C4-2B (cell line): Measurements from ENCODE around the gene EFEMP1.

Experiments used
- H3K27ac ChIP-seq: fragments of 450-650 bp; 2 replicates; pipeline ENCODE4 v1.5.1; 2017
- ZFX ChIP-seq: fragments of 450-650 bp; IDR thresholded peaks from 2 replicates; pipeline ENCODE4 v1.6.1; 2017
- TF ChIP-seq, protein P1 (sequence below): fragments of 450-650 bp; conservative IDR thresholded peaks from 2 replicates; pipeline ENCODE4 v1.5.1; 2017; ENCODE audit warnings: mild to moderate bottlenecking

EFEMP1 gene

DNA sequence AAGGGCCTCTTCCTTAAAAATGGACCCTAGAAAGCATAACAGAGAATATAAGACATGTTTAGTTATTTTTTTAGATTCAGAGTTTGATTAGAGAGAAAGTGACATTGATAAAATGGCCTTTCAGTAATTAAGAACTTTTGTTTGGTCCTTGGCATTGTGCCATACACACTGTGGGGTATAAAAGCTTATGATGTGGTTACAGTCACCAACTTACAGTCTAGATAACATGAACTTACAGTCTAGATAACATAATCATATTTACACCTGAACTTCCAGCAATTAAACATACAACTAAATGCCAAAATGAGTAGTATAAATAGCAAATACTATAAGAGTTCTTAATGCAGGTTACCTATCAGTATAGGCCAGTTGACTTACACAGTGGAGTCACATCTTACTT lies 25.6 kb upstream of the EFEMP1 start:
- H3K27ac ChIP-seq, result no peak overlapping the region
- no peak for TF ChIP-seq ZFX
- TF ChIP-seq, protein P1, sequence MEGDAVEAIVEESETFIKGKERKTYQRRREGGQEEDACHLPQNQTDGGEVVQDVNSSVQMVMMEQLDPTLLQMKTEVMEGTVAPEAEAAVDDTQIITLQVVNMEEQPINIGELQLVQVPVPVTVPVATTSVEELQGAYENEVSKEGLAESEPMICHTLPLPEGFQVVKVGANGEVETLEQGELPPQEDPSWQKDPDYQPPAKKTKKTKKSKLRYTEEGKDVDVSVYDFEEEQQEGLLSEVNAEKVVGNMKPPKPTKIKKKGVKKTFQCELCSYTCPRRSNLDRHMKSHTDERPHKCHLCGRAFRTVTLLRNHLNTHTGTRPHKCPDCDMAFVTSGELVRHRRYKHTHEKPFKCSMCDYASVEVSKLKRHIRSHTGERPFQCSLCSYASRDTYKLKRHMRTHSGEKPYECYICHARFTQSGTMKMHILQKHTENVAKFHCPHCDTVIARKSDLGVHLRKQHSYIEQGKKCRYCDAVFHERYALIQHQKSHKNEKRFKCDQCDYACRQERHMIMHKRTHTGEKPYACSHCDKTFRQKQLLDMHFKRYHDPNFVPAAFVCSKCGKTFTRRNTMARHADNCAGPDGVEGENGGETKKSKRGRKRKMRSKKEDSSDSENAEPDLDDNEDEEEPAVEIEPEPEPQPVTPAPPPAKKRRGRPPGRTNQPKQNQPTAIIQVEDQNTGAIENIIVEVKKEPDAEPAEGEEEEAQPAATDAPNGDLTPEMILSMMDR, result no peak

DNA sequence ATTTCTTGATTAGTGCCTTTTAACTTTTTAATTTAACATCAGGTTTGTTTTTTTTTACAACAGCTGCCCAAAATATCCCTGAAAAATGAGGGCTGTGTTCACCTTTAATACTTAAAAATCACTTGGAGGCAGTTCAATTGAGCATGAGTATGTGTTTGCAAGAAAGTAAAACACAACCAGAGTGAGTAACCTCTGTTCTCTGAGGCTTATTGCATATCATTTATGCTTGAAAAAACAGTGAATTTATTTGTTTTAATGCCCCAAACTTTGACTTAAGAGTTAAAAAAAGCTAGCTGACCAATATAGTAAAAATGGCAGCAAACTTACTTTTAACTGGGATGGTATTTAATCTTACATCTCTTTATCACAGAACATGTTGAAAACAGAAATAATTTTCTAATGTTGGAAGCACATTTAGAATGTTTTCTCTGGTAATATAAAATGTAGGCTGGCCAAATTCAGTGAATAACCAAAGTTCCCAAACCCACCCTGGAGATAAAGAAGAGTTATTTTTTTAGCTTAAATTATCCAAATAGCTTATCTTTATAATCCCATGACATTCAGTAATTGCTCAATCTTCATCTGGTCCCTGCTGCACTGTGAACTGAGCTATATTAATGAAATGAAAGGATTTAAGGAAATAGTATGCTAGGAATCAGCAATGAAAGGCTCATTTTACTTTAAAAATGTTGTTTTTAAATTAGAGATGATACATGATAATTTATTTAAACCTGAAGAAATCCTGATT lies 24.8 kb upstream of the EFEMP1 start:
- no peak for TF ChIP-seq ZFX
- TF ChIP-seq, protein P1, result no peak
- H3K27ac ChIP-seq, result no peak overlapping the region

DNA sequence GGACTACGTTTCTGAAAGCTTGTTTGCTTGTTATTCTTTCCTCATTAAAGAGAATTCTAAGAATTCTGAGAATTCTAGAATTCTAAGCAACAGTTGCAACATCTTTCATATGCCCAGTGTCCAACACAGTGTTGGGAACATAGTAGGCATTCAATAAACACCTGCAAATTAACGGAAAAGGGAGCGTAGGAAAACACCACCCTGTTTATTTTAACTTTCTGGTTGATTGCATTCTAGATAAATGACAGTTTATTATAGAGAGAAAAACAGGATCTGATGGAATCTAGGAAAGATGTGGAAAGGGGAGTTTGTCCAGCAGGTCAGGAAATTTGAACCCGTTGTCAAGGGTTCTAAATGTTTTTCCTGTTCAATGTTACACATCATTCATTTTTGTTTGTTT lies 24.2 kb upstream of the EFEMP1 start:
- no peak overlapping the region for H3K27ac ChIP-seq

DNA sequence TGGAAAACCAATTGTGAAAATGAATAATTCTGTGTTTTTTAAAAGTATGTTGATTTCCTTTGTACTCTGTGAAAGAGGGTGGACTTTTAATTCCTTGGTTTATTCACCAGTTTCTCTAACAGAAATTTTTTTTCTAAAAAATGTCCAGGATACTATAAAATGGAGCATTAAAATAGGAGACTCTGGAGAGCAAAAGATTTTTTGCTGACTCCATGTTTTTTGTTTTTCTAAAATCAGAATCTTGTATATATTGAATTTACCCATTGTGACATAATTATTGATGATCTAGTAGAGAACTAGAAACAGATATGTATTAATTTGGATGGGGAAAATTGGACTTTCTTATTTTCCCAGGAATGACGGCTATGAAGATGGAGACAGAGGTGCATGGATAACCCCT lies 23.2 kb upstream of the EFEMP1 start:
- TF ChIP-seq ZFX, result no peak
- TF ChIP-seq, protein P1, result no peak
- H3K27ac ChIP-seq, result no peak overlapping the region

More for the DNA sequence above, 24.2 kb upstream of the EFEMP1 start:
- TF ChIP-seq, protein P1, result no peak
- TF ChIP-seq ZFX, result no peak

DNA sequence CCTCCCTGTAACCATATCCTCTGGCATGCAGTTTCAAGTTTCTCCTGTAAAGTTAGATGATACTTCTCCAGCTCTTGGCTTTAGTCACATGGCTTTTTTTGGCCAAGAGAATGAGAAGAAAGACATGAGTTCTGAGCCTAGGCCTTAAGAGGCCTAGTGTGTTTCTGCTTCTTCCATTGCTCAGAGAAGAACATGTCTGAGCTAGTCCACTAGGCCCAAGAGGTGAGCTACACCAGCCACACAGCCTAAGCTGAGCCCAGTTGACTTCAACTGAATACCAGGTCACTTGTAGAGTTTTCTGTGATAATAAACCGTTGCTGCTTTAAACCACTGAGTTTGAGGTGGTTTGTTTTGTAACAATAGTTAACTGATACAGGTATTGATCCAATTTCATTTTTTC lies 19.9 kb upstream of the EFEMP1 start:
- H3K27ac ChIP-seq, result no peak overlapping the region
- TF ChIP-seq ZFX, result no peak
- TF ChIP-seq, protein P1, result no peak

DNA sequence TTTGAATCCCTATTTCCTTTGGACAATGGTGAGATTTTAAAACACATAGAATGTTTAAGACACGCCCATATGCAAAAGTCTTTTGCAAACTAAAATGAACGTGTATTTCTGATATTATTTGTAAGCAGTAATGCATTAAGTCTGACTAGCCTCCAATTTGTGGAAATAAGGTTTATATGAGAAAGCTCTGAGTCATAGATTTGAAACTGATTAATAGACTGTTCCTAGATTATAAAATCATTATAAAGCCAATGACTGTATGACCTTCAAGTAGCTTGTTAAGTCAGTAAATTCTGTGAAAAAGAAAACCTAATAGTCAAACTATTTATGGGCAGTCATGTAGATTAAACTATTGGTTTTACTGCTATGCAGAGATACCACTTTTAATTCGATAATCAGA lies 12.8 kb upstream of the EFEMP1 start:
- no peak overlapping the region for H3K27ac ChIP-seq
- TF ChIP-seq ZFX, result no peak
- TF ChIP-seq, protein P1, result no peak

DNA sequence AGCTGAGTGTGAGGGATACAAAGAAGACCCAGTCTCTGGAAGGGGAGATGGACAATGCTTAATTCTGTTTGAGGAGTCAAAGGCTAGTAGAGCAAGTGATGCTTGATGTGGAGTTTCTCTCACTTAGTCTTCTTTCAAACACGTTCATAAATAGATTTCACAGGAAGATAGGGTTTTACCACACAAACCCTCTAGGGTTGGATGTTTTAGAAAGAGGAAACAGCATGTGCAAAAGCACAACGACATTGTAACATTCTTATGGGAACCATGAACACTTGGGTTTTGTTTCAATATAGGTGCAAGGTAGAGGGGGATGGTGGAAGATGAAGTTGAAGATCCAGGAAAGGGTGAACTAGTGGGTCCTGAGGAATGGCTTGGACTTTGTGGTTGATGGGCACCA lies 10.8 kb upstream of the EFEMP1 start:
- H3K27ac ChIP-seq, result no peak overlapping the region
- TF ChIP-seq ZFX, result no peak
- TF ChIP-seq, protein P1, result no peak
